Measurements from ENCODE around the gene NECAB2.

The NECAB2 gene

DNA sequence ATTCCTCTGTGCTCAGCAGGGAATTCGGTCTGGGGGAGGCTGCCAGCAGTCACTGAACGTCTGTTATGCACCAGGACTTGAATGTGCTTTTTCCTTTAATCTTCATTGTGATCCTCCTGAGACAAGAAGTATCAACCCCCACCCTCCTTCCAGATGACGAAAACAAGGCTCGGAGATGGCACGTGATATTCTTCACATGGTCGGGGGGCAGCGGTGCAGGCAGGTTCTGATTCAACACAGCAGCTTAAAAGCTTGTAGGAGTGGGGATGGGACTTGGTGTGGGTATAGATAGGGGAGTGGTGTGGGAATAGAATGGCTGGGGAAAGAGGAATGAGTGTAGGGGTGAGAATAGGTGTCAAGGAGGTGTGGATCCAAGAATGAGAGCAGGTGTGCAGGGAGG is 6.4 kb downstream of the NECAB2 start:
- TF ChIP-seq TOX (CRISPR knock-in tag; IDR thresholded peaks at IDR 0.05; ENCODE audit: borderline replicate concordance) (no peak), PPARA (CRISPR knock-in tag; IDR thresholded peaks at IDR 0.05; ENCODE audit: borderline replicate concordance) (no peak)
- no peak for ATAC-seq

DNA sequence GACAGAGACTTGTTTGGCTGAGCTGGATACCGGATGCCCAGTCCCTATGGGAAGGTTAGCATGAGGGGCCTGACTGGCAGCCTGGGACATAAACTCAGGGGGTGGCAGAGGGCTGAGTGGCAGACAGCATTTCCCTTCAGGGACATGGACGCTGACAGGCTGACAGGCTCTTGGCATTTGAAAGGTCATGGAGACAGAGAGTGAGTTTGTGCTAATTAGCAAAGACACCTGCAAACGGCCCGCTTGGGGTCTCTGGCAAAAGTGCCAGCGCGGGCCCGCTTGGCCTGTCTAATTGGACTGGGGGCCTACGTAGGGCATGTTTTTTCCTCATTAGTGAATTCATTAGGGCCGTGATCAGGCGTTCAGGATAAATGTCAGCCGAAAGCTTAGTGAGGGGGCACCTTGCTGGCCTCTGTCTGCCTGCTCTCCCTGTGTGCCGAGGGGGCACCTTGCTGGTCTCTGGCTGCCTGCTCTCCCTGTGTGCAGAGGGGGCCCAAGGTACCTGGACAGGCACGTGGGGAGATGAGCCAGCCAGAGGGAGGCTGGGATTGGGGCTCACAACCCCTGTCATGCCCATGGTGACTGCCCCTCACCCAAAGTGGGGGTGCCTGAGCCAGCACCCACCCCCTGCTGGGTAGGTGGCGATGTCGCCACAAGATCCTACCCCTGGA is 7.7 kb downstream of the NECAB2 start:
- no peak for ATAC-seq
- TF ChIP-seq ZFP3 (CRISPR knock-in tag; IDR thresholded peaks at IDR 0.05): no peak
- TF ChIP-seq ZNF565 (CRISPR knock-in tag; conservative IDR thresholded peaks at IDR 0.05; ENCODE audit: low read depth): no peak
- TF ChIP-seq ESRRG (CRISPR knock-in tag; IDR thresholded peaks at IDR 0.05): no peak
- TF ChIP-seq ARNTL (CRISPR knock-in tag; IDR thresholded peaks at IDR 0.05; ENCODE audit: borderline replicate concordance, low read depth): no peak
- no peak for TF ChIP-seq GLIS3 (CRISPR knock-in tag; IDR thresholded peaks at IDR 0.05)
- TF ChIP-seq, protein P1, sequence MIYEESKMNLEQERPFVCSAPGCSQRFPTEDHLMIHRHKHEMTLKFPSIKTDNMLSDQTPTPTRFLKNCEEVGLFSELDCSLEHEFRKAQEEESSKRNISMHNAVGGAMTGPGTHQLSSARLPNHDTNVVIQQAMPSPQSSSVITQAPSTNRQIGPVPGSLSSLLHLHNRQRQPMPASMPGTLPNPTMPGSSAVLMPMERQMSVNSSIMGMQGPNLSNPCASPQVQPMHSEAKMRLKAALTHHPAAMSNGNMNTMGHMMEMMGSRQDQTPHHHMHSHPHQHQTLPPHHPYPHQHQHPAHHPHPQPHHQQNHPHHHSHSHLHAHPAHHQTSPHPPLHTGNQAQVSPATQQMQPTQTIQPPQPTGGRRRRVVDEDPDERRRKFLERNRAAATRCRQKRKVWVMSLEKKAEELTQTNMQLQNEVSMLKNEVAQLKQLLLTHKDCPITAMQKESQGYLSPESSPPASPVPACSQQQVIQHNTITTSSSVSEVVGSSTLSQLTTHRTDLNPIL (CRISPR knock-in tag; IDR thresholded peaks at IDR 0.05; ENCODE audit: low read depth): no peak
- no peak for TF ChIP-seq OSR1 (CRISPR knock-in tag; IDR thresholded peaks at IDR 0.05)
- TF ChIP-seq ZFP30 (CRISPR knock-in tag; IDR thresholded peaks at IDR 0.05): no peak

DNA sequence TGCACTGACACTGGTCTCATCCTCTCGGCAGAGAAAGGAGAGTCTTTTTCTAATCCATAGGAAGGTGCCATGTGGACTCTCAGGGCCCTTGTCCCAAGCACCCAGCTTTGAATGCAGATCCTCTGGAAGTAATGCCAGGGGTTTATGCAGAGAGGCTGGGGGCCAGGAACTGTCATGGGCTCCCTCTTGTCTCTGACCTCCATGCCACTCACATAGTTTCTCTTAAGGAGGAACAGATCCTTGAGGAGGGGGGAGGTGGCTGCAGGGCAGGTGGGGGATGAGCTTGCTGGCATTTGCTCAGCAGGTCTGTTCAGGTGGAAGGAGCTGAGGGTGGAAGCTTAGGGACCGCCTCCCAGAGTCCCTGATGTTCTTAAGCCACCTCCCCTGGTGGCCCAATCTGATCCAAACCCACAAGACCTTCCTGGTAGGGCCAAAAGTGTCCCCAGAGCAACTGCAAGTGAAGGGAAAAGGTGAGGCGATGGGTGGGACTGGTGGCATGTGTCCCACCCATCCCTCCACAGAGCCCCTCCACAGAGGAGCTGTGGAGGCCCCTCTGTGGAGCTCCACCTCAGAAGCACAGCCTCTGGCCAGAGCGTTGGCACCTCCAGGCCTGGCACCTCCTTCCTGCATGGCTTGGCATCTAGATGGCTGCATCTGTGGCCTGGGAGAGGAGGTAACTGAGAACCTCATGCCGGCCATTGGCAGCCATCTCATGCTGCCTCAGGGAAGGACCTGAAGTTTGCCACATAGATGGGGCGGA is 9.2 kb downstream of the NECAB2 start:
- no peak for ATAC-seq

DNA sequence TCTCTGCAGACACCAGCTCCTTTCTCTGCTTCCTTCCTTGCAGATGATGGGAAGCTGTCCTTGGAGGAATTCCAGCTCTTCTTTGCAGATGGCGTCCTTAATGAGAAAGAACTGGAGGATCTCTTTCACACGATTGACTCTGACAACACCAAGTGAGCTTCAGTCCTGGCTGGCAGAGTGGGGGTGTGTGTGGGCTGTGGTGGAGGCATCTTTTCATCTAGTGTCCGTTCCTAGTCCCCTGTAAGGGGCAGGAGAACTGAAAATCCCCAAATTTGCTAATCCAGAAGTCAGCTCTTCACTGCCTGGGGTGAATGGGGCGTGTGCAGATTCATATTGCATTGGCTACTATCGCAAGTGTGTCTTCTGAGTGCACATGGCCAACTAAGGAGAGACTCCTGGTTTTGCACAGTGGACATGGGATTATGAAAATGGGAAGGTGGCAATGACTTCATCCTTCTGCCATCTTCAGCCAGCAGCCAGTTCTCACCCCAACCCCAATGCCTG is 10.4 kb downstream of the NECAB2 start:
- no peak for ATAC-seq
- TF ChIP-seq GLIS3 (CRISPR knock-in tag; IDR thresholded peaks at IDR 0.05) (no peak), ARNTL (CRISPR knock-in tag; IDR thresholded peaks at IDR 0.05; ENCODE audit: borderline replicate concordance, low read depth) (no peak), ZNF8 (CRISPR knock-in tag; IDR thresholded peaks at IDR 0.05) (no peak), SNAI2 (CRISPR knock-in tag; IDR thresholded peaks at IDR 0.05) (no peak), CSDC2 (CRISPR knock-in tag; IDR thresholded peaks at IDR 0.05) (no peak), ESRRG (CRISPR knock-in tag; IDR thresholded peaks at IDR 0.05) (no peak)
- TF ChIP-seq, protein P1 (CRISPR knock-in tag; IDR thresholded peaks at IDR 0.05; ENCODE audit: low read depth): no peak
- TF ChIP-seq, protein P2, sequence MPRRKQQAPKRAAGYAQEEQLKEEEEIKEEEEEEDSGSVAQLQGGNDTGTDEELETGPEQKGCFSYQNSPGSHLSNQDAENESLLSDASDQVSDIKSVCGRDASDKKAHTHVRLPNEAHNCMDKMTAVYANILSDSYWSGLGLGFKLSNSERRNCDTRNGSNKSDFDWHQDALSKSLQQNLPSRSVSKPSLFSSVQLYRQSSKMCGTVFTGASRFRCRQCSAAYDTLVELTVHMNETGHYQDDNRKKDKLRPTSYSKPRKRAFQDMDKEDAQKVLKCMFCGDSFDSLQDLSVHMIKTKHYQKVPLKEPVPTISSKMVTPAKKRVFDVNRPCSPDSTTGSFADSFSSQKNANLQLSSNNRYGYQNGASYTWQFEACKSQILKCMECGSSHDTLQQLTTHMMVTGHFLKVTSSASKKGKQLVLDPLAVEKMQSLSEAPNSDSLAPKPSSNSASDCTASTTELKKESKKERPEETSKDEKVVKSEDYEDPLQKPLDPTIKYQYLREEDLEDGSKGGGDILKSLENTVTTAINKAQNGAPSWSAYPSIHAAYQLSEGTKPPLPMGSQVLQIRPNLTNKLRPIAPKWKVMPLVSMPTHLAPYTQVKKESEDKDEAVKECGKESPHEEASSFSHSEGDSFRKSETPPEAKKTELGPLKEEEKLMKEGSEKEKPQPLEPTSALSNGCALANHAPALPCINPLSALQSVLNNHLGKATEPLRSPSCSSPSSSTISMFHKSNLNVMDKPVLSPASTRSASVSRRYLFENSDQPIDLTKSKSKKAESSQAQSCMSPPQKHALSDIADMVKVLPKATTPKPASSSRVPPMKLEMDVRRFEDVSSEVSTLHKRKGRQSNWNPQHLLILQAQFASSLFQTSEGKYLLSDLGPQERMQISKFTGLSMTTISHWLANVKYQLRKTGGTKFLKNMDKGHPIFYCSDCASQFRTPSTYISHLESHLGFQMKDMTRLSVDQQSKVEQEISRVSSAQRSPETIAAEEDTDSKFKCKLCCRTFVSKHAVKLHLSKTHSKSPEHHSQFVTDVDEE (CRISPR knock-in tag; IDR thresholded peaks at IDR 0.05): no peak

More for the DNA sequence above, 9.2 kb downstream of the NECAB2 start:
- TF ChIP-seq, protein P3, sequence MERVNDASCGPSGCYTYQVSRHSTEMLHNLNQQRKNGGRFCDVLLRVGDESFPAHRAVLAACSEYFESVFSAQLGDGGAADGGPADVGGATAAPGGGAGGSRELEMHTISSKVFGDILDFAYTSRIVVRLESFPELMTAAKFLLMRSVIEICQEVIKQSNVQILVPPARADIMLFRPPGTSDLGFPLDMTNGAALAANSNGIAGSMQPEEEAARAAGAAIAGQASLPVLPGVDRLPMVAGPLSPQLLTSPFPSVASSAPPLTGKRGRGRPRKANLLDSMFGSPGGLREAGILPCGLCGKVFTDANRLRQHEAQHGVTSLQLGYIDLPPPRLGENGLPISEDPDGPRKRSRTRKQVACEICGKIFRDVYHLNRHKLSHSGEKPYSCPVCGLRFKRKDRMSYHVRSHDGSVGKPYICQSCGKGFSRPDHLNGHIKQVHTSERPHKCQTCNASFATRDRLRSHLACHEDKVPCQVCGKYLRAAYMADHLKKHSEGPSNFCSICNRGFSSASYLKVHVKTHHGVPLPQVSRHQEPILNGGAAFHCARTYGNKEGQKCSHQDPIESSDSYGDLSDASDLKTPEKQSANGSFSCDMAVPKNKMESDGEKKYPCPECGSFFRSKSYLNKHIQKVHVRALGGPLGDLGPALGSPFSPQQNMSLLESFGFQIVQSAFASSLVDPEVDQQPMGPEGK (CRISPR knock-in tag; IDR thresholded peaks at IDR 0.05; ENCODE audit: borderline replicate concordance): no peak
- TF ChIP-seq ZNF565 (CRISPR knock-in tag; conservative IDR thresholded peaks at IDR 0.05; ENCODE audit: low read depth) (no peak), ZFP30 (CRISPR knock-in tag; IDR thresholded peaks at IDR 0.05) (no peak), RARB (CRISPR knock-in tag; IDR thresholded peaks at IDR 0.05) (no peak), ISL1 (CRISPR knock-in tag; IDR thresholded peaks at IDR 0.05) (no peak), ESRRG (CRISPR knock-in tag; IDR thresholded peaks at IDR 0.05) (no peak), BACH2 (CRISPR knock-in tag; IDR thresholded peaks at IDR 0.05; ENCODE audit: borderline replicate concordance) (no peak), ARNTL (CRISPR knock-in tag; IDR thresholded peaks at IDR 0.05; ENCODE audit: borderline replicate concordance, low read depth) (no peak), TOX (CRISPR knock-in tag; IDR thresholded peaks at IDR 0.05; ENCODE audit: borderline replicate concordance) (no peak), ZNF8 (CRISPR knock-in tag; IDR thresholded peaks at IDR 0.05) (no peak), OSR1 (CRISPR knock-in tag; IDR thresholded peaks at IDR 0.05) (no peak), ZC3H10 (CRISPR knock-in tag; IDR thresholded peaks at IDR 0.05) (no peak), ZNF70 (CRISPR knock-in tag; IDR thresholded peaks at IDR 0.05) (no peak), PPARA (CRISPR knock-in tag; IDR thresholded peaks at IDR 0.05; ENCODE audit: borderline replicate concordance) (no peak), SNAI2 (CRISPR knock-in tag; IDR thresholded peaks at IDR 0.05) (no peak), CSDC2 (CRISPR knock-in tag; IDR thresholded peaks at IDR 0.05) (no peak), ZFP3 (CRISPR knock-in tag; IDR thresholded peaks at IDR 0.05) (no peak), GLIS3 (CRISPR knock-in tag; IDR thresholded peaks at IDR 0.05) (no peak)
- TF ChIP-seq, protein P1 (CRISPR knock-in tag; IDR thresholded peaks at IDR 0.05; ENCODE audit: low read depth): no peak
- TF ChIP-seq, protein P4, sequence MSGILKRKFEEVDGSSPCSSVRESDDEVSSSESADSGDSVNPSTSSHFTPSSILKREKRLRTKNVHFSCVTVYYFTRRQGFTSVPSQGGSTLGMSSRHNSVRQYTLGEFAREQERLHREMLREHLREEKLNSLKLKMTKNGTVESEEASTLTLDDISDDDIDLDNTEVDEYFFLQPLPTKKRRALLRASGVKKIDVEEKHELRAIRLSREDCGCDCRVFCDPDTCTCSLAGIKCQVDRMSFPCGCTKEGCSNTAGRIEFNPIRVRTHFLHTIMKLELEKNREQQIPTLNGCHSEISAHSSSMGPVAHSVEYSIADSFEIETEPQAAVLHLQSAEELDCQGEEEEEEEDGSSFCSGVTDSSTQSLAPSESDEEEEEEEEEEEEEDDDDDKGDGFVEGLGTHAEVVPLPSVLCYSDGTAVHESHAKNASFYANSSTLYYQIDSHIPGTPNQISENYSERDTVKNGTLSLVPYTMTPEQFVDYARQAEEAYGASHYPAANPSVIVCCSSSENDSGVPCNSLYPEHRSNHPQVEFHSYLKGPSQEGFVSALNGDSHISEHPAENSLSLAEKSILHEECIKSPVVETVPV (CRISPR knock-in tag; IDR thresholded peaks at IDR 0.05): no peak
